OCI-LY7 (cell line): ENCODE data around the gene STAT4.
A peak's percentile ranks its signal among the peaks of the same experiment; 100 is the strongest.

Experiments used
- CTCF ChIP-seq: fragments of 200-600 bp; sonication (generic); conservative IDR thresholded peaks from 2 replicates; pipeline ENCODE4 v1.5.1; 2014; ENCODE audit warnings: mild to moderate bottlenecking, antibody characterized with exemption, low read length, moderate library complexity, mixed read lengths
- EZH2phosphoT487 ChIP-seq: fragments of 200-600 bp; sonication (generic); IDR thresholded peaks from 2 replicates; pipeline ENCODE4 v1.6.1; 2018; ENCODE audit warnings: low read depth, borderline replicate concordance, mild to moderate bottlenecking, mixed run types, antibody characterized with exemption, low read length, moderate library complexity, mixed read lengths

GRCh38 chr2:191165176-191165643, 14.4 kb upstream of the STAT4 start:
- TF ChIP-seq CTCF (peak; percentile 71), EZH2phosphoT487 (no peak)
